HG03354 (cell line): ENCODE data around the gene BRMS1L.

ENCODE experiments used
- ATAC-seq: cut with Tn5 transposase; IDR thresholded peaks from one replicate; pipeline ENCODE4 v1.9.1; 2021; ENCODE audit warnings: mild to moderate bottlenecking; ENCODE audit not compliant: unreplicated experiment, poor library complexity, severe bottlenecking

Gene BRMS1L

GRCh38 chr14:35858521-35859209, 32.5 kb downstream of the BRMS1L start:
- no peak for ATAC-seq

- ATAC-seq: peak; percentile 73
Observed at GRCh38 chr14:35861204-35861868, 35.2 kb downstream of the BRMS1L start.

- no peak for ATAC-seq
Observed at GRCh38 chr14:35865611-35866324, 39.6 kb downstream of the BRMS1L start.

GRCh38 chr14:35866595-35867279, 40.6 kb downstream of the BRMS1L start:
- no peak for ATAC-seq

GRCh38 chr14:35867280-35867629, 41.1 kb downstream of the BRMS1L start:
- ATAC-seq: no peak

GRCh38 chr14:35875296-35875695, 49.2 kb downstream of the BRMS1L start:
- ATAC-seq: no peak

GRCh38 chr14:35877276-35877675, 51.1 kb downstream of the BRMS1L start:
- no peak for ATAC-seq

GRCh38 chr14:35878272-35879150, 52.4 kb downstream of the BRMS1L start:
- no peak for ATAC-seq

- ATAC-seq: no peak
Observed at GRCh38 chr14:35879151-35879648, 53.1 kb downstream of the BRMS1L start.

- peak; percentile 62 for ATAC-seq
Observed at GRCh38 chr14:35879654-35880249, 53.6 kb downstream of the BRMS1L start.

- ATAC-seq: no peak
Observed at GRCh38 chr14:35881280-35881679, 55.1 kb downstream of the BRMS1L start.

GRCh38 chr14:35883677-35884293, 57.6 kb downstream of the BRMS1L start:
- ATAC-seq: no peak

- no peak for ATAC-seq
Observed at GRCh38 chr14:35890308-35890707, 64.2 kb downstream of the BRMS1L start.

- no peak for ATAC-seq
Observed at GRCh38 chr14:35895256-35895655, 69.1 kb downstream of the BRMS1L start.

GRCh38 chr14:35897616-35898111, 71.5 kb downstream of the BRMS1L start:
- no peak for ATAC-seq

GRCh38 chr14:35898217-35898775, 72.2 kb downstream of the BRMS1L start:
- no peak for ATAC-seq

- no peak for ATAC-seq
Observed at GRCh38 chr14:35900741-35901140, 74.6 kb downstream of the BRMS1L start.

- no peak for ATAC-seq
Observed at GRCh38 chr14:35909665-35910064, 83.5 kb downstream of the BRMS1L start.
